ENCODE data around the gene ZNF142. TPM values are rescaled to one million over a fixed set of nuclear protein-coding genes. Genes with fewer than 3 reads are reported as not detected.

The ZNF142 gene
- total RNA-seq, 1 donor from 2014 or later: 34.1 TPM

GRCh38 chr2:218648088-218648786, 11.2 kb downstream of the ZNF142 start:
- TF ChIP-seq CTCF (IDR thresholded peaks at IDR 0.05; ENCODE audit: unreplicated experiment): peak; percentile 69
- H3K4me3 Mint-ChIP-seq: no peak overlapping the region
- H3K36me3 Mint-ChIP-seq: peaks cover 34% of the 10 kb centered on the region
- no peaks in the 10 kb centered on the region for H3K9me3 Mint-ChIP-seq
- no peak overlapping the region for H3K27ac Mint-ChIP-seq
- no peak for DNase-seq (ENCODE audit: low spot score in 2 of 2, unreplicated experiment in 2 of 2)
- no peaks in the 10 kb centered on the region for H3K27me3 Mint-ChIP-seq (ENCODE audit: low read depth)
- H3K4me1 Mint-ChIP-seq: no peaks in the 10 kb centered on the region

GRCh38 chr2:218645126-218645525, 14.3 kb downstream of the ZNF142 start:
- Mint-ChIP-seq H3K27ac (no peak overlapping the region), H3K4me1 (no peaks in the 10 kb centered on the region), H3K36me3 (peaks cover 39% of the 10 kb centered on the region), H3K4me3 (no peak overlapping the region), H3K27me3 (ENCODE audit: low read depth) (no peaks in the 10 kb centered on the region), H3K9me3 (no peaks in the 10 kb centered on the region)
- DNase-seq (ENCODE audit: low spot score in 2 of 2, unreplicated experiment in 2 of 2): no peak
- TF ChIP-seq CTCF (IDR thresholded peaks at IDR 0.05; ENCODE audit: unreplicated experiment): no peak

- Mint-ChIP-seq H3K36me3 (peaks cover 40% of the 10 kb centered on the region), H3K9me3 (no peaks in the 10 kb centered on the region), H3K27ac (no peak overlapping the region), H3K4me3 (no peak overlapping the region), H3K27me3 (ENCODE audit: low read depth) (no peaks in the 10 kb centered on the region), H3K4me1 (no peaks in the 10 kb centered on the region)
- TF ChIP-seq CTCF (IDR thresholded peaks at IDR 0.05; ENCODE audit: unreplicated experiment): no peak
- no peak for DNase-seq (ENCODE audit: low spot score in 2 of 2, unreplicated experiment in 2 of 2)
Measured at GRCh38 chr2:218644721-218645120, 14.7 kb downstream of the ZNF142 start.

- Mint-ChIP-seq H3K27ac (no peak overlapping the region), H3K4me3 (no peak overlapping the region), H3K4me1 (no peaks in the 10 kb centered on the region), H3K27me3 (ENCODE audit: low read depth) (no peaks in the 10 kb centered on the region), H3K36me3 (peaks cover 43% of the 10 kb centered on the region), H3K9me3 (no peaks in the 10 kb centered on the region)
- no peak for TF ChIP-seq CTCF (IDR thresholded peaks at IDR 0.05; ENCODE audit: unreplicated experiment)
- DNase-seq (ENCODE audit: low spot score in 2 of 2, unreplicated experiment in 2 of 2): no peak
Measured at GRCh38 chr2:218643751-218644310, 15.6 kb downstream of the ZNF142 start.

- DNase-seq (ENCODE audit: low spot score in 2 of 2, unreplicated experiment in 2 of 2): no peak
- no peak overlapping the region for H3K4me3 Mint-ChIP-seq
- TF ChIP-seq CTCF (IDR thresholded peaks at IDR 0.05; ENCODE audit: unreplicated experiment): no peak
- no peaks in the 10 kb centered on the region for H3K4me1 Mint-ChIP-seq
- H3K36me3 Mint-ChIP-seq: peaks cover 38% of the 10 kb centered on the region
- H3K27me3 Mint-ChIP-seq (ENCODE audit: low read depth): no peaks in the 10 kb centered on the region
- H3K9me3 Mint-ChIP-seq: no peaks in the 10 kb centered on the region
- H3K27ac Mint-ChIP-seq: no peak overlapping the region
Measured at GRCh38 chr2:218642786-218643185, 16.6 kb downstream of the ZNF142 start.

Measured in mesothelial cell of epicardium (in vitro differentiated cells).